ENCODE measurements around the gene CKS1B. TPM values are rescaled to one million over a fixed set of nuclear protein-coding genes. Genes with fewer than 3 reads are reported as not detected.

CKS1B gene
- total and polyA plus RNA-seq, 4 donors: 32.4 to 57.9 (median 44.4) TPM

- 92% methylated on average over 31 of the region's 31 CpGs for WGBS
- H3K4me3 ChIP-seq (ENCODE audit: low read depth in 1 of 3, low read length in 3 of 3): no peak overlapping the region
- TF ChIP-seq ZBTB33 (IDR thresholded peaks at IDR 0.05): no peak
- TF ChIP-seq TAF1 (conservative IDR thresholded peaks at IDR 0.05): no peak
- no peak for TF ChIP-seq JUND (IDR thresholded peaks at IDR 0.05)
- TF ChIP-seq HNF4G (IDR thresholded peaks at IDR 0.05): no peak
- no peak for TF ChIP-seq SP1 (IDR thresholded peaks at IDR 0.05)
- TF ChIP-seq GABPA (IDR thresholded peaks at IDR 0.05 in 1 of 2, conservative IDR thresholded peaks at IDR 0.05 in 1 of 2): no peak
- no peak for TF ChIP-seq EGR1 (IDR thresholded peaks at IDR 0.05; ENCODE audit: low read depth in 2 of 2)
- TF ChIP-seq REST (IDR thresholded peaks at IDR 0.05): no peak
- TF ChIP-seq HNF4A (conservative IDR thresholded peaks at IDR 0.05): no peak
- no peak for TF ChIP-seq FOXA1 (IDR thresholded peaks at IDR 0.05)
- TF ChIP-seq RXRA (IDR thresholded peaks at IDR 0.05): no peak
- no peak for TF ChIP-seq FOXA2 (IDR thresholded peaks at IDR 0.05)
- TF ChIP-seq ATF3 (IDR thresholded peaks at IDR 0.05): no peak
- H3K9me3 ChIP-seq (ENCODE audit: control insufficient read depth in 4 of 4, low read length in 3 of 4): no peaks in the 10 kb centered on the region
- H3K4me1 ChIP-seq (ENCODE audit: control insufficient read depth in 4 of 4, insufficient read depth in 4 of 4, low read length in 3 of 4): peaks cover 28 to 74% (median 49%) of the 10 kb centered on the region in 4 donors
- no peaks in the 10 kb centered on the region for H3K27me3 ChIP-seq (ENCODE audit: control insufficient read depth in 4 of 4, insufficient read depth in 4 of 4, low read length in 3 of 4)
- peaks cover 3 to 19% (median 9%) of the 10 kb centered on the region in 4 donors for H3K36me3 ChIP-seq (ENCODE audit: control insufficient read depth in 4 of 4, insufficient read depth in 3 of 4, low read depth in 1 of 4, low read length in 3 of 4)
- H3K27ac ChIP-seq (ENCODE audit: low read depth in 1 of 2, low read length in 2 of 2): no peak overlapping the region
- H3K9ac ChIP-seq (ENCODE audit: low read depth in 1 of 2, low read length in 2 of 2): no peak overlapping the region
- no peak for DNase-seq (ENCODE audit: low spot score)
These were observed 40.4 kb downstream of the CKS1B start for GRCh38 chr1:155014709-155015508.

- Histone ChIP-seq H3K9me3 (ENCODE audit: control insufficient read depth in 4 of 4, low read length in 3 of 4) (no peaks in the 10 kb centered on the region), H3K36me3 (ENCODE audit: control insufficient read depth in 4 of 4, insufficient read depth in 3 of 4, low read depth in 1 of 4, low read length in 3 of 4) (peaks cover 3 to 19% (median 9%) of the 10 kb centered on the region in 4 donors), H3K27ac (ENCODE audit: low read depth in 1 of 2, low read length in 2 of 2) (no peak overlapping the region), H3K4me3 (ENCODE audit: low read depth in 1 of 3, low read length in 3 of 3) (no peak overlapping the region), H3K27me3 (ENCODE audit: control insufficient read depth in 4 of 4, insufficient read depth in 4 of 4, low read length in 3 of 4) (no peaks in the 10 kb centered on the region), H3K9ac (ENCODE audit: low read depth in 1 of 2, low read length in 2 of 2) (no peak overlapping the region), H3K4me1 (ENCODE audit: control insufficient read depth in 4 of 4, insufficient read depth in 4 of 4, low read length in 3 of 4) (peaks cover 22 to 66% (median 42%) of the 10 kb centered on the region in 4 donors)
- 79% methylated on average over 16 of the region's 16 CpGs for WGBS
- DNase-seq (ENCODE audit: low spot score): no peak
- TF ChIP-seq NR2F2 (IDR thresholded peaks at IDR 0.05): no peak
- no peak for TF ChIP-seq ZBTB33 (IDR thresholded peaks at IDR 0.05)
- no peak for TF ChIP-seq MAX (IDR thresholded peaks at IDR 0.05)
- TF ChIP-seq GABPA (IDR thresholded peaks at IDR 0.05 in 1 of 2, conservative IDR thresholded peaks at IDR 0.05 in 1 of 2): no peak
- TF ChIP-seq FOXA1 (IDR thresholded peaks at IDR 0.05): no peak
- TF ChIP-seq TAF1 (conservative IDR thresholded peaks at IDR 0.05): no peak
- no peak for TF ChIP-seq SP1 (IDR thresholded peaks at IDR 0.05)
- TF ChIP-seq JUND (IDR thresholded peaks at IDR 0.05): no peak
- TF ChIP-seq RXRA (IDR thresholded peaks at IDR 0.05): no peak
- no peak for TF ChIP-seq YY1 (IDR thresholded peaks at IDR 0.05)
- TF ChIP-seq FOXA2 (IDR thresholded peaks at IDR 0.05): no peak
- TF ChIP-seq REST (IDR thresholded peaks at IDR 0.05): no peak
- no peak for TF ChIP-seq ATF3 (IDR thresholded peaks at IDR 0.05)
- no peak for TF ChIP-seq RAD21 (IDR thresholded peaks at IDR 0.05)
- no peak for TF ChIP-seq HNF4A (conservative IDR thresholded peaks at IDR 0.05)
These were observed 41.2 kb downstream of the CKS1B start for GRCh38 chr1:155015527-155016230.
